DMS153 treated with DMSO at 0.1 percent for 48 hours (cell line): ENCODE measurements around the gene SLC16A4.

Experiments
- DNase-seq: peaks from one replicate; lab custom pipeline; 2025; ENCODE audit not compliant: unreplicated experiment; lab: John Stamatoyannopoulos, UW

Gene SLC16A4

DNA sequence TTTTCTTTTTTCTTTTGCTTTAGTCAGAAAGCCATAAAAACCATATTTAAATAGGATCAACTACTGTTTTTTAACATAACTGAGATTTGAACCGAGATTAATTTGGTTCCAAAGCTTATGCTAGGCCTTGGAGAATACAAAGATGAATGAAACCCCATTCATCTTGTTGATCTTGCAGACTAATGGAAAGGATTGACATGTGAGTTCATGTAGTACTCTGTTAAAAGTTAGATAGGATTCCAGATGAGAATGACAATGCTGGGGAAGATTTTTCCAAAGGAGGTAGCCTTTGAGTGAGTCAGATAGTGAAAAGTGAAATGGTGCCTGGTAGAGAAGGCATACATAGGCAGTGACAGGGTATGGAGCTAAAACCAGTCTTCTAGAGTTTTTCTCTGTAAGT, 29.0 kb downstream of the SLC16A4 start:
- DNase-seq = no peak

- no peak for DNase-seq
Measured at GRCh38 chr1:110360431-110360830, 30.4 kb downstream of the SLC16A4 start.

DNA sequence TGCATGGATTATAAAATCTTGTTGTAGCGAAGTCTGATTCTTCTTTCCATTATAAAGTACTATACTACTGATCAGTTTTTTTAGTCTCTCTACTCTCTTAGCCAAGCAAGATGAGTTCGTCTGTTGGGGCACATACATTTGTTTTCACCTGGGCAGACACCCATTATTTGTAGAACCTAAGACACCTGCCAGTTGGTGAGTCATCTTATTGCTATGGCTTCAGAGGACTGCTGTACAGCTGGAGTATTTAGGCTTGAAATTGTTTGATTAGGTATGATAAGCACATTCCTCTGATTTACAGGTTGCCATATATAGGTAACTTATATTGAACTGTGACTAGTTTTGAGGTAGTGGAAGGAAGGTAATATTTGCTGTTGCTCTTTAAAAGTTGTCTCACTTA, 34.4 kb downstream of the SLC16A4 start:
- DNase-seq = no peak

DNA sequence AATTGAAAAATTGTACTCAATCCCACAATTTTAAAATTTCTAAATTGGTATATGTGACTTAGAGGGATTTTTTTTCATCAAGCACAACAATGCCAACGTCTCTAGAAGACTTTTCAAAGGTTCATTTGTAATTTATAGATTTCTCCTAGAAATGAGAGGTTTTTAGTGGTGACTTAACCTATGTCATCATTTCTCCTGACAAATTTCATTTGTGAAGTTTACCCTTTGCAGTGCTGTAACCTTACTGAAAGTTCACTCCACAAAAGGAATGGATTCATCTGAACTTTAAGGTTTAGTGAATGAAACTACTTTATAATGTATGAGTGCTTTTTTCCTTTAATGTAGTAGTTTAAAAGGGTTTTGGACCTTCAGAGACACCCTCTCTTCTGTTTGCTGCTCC, 35.5 kb downstream of the SLC16A4 start:
- no peak for DNase-seq

GRCh38 chr1:110350360-110350759, 40.5 kb downstream of the SLC16A4 start:
- no peak for DNase-seq

DNA sequence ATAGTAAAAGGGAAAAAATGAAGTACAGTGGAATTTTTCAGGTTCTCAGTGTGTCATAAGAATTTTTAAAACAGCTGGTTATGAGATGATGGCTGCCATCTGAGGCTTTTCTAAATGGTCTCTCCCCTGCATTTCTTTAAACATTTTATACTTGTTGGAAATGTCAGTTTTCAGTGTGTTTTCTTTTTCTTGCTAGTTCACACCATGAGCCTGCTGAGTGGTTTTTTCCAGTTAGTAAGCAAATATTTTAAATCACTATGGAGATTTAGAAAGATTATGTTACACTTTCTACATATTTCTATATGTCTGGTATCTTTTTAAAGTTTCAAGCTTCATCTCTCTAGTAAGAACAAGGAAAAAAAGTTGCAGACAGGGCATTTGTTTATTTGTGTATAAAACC, 42.1 kb downstream of the SLC16A4 start:
- no peak for DNase-seq

DNA sequence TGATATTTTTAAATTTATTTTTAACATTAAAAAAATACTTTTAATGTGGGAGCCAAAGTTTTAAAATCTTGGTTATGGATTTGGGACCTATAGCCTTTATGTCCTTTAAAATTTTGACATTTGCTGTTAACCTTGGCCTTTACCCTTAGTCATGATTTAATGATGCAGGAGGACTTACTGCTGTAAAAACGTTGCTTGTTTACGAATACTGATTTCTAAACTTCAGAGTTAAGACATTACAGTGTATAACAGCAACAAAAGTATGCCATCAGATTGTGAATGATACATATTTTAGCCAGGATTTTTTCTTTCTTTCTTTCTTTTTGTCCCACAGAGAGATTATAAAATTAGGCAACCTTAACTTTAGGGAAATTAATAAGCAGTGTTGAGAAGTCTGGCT, 42.8 kb downstream of the SLC16A4 start:
- no peak for DNase-seq

GRCh38 chr1:110347182-110347893, 43.5 kb downstream of the SLC16A4 start:
- no peak for DNase-seq

GRCh38 chr1:110346690-110347089, 44.1 kb downstream of the SLC16A4 start:
- DNase-seq = no peak

- DNase-seq = no peak
Measured at GRCh38 chr1:110345480-110345879, 45.3 kb downstream of the SLC16A4 start.

- no peak for DNase-seq
Measured at GRCh38 chr1:110344152-110344551, 46.7 kb downstream of the SLC16A4 start.

GRCh38 chr1:110343249-110343648, 47.6 kb downstream of the SLC16A4 start:
- DNase-seq = no peak

GRCh38 chr1:110341872-110342331, 48.9 kb downstream of the SLC16A4 start:
- DNase-seq = no peak

DNA sequence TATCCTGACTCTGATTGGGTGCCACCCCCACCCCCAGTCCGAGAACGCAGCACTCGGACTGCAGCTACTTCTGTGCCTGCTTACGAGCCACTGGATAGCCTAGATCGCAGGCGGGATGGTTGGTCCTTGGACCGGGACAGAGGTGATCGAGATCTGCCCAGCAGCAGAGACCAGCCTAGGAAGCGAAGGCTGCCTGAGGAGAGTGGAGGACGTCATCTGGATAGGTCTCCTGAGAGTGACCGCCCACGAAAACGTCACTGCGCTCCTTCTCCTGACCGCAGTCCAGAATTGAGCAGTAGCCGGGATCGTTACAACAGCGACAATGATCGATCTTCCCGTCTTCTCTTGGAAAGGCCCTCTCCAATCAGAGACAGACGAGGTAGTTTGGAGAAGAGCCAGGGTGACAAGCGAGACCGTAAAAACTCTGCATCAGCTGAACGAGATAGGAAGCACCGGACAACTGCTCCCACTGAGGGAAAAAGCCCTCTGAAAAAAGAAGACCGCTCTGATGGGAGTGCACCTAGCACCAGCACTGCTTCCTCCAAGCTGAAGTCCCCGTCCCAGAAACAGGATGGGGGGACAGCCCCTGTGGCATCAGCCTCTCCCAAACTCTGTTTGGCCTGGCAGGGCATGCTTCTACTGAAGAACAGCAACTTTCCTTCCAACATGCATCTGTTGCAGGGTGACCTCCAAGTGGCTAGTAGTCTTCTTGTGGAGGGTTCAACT, 49.5 kb downstream of the SLC16A4 start:
- DNase-seq = no peak

GRCh38 chr1:110340207-110340468, 50.7 kb downstream of the SLC16A4 start:
- no peak for DNase-seq

- DNase-seq = no peak
Measured at GRCh38 chr1:110339407-110340206, 51.2 kb downstream of the SLC16A4 start.

DNA sequence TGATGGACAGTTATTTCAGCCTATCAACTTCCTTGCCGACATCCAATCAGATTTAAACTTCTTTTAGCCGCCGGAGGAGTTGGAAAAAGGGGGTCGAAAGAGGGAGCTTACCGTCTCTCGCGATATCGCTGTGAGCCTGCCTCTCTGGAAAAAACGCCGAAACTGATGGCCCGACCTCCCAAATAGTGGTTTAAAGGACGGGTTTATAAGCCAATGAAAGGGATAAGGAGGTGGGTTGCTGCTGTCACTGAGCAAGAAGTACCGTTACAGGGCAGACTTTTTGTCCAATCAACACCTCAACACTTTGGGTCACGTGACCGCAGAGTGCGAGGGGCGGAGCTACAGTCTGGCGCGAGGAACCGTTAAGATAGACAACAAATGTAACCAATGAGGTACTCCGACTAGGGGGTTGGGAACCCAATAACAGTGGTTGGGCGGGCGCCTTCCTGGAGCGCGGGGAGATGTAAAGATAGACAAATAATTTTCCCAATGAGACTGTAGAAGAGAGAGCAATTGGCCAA, 51.9 kb downstream of the SLC16A4 start, which contains the start of gene RBM15:
TSS of gene RBM15 (plus strand) at position 492 of the 521 bp plus-strand sequence. CDS start at position 521, 29 bp downstream.
- DNase-seq = peak; percentile 100

GRCh38 chr1:110338309-110338885, 52.4 kb downstream of the SLC16A4 start:
- peak; percentile 90 for DNase-seq

GRCh38 chr1:110337704-110338308, 53.0 kb downstream of the SLC16A4 start:
- DNase-seq = no peak

DNA sequence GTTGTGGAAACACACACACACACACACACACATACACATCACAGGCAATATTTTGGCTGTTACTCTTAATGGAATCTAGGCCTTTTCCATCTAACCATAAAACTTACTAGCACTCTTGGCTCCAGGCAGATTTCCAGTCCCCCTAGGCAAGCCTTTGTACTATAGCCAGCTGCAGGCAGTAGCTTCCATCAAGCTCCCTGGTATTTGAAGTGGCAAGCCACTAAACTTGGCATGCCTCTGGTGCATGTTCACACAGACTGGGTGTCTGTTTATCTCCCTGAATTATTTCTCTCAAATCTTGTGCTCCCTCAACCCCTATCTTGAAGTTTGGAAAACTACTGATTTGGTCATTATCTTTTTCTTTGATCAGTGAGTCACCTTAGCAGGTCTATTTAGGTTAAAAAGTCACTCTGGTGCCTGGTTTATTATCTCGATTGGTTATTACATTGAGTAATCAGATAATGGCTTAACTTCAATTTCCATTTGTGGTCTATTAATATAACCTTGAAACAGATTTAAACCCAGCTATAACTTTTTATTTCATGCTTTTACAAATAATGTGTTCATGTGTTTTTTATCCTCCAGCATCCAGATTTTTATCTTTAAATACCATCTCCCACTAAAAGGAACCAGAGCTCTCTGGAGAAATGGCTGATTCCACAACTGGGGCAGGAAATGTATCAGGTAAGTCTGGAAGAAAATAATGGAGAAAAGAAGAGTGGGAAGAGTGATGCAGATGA, 54.4 kb downstream of the SLC16A4 start:
- no peak for DNase-seq
